Activated B cell treated with CpG ODN at 0.5 μM for 24 hours (primary cell): ENCODE results near the gene GLTPD2. TPM values are rescaled to one million over a fixed set of nuclear protein-coding genes. Genes with fewer than 3 reads are reported as not detected.

Experiments used
- ATAC-seq: fragments of 200-7000 bp; cut with Tn5 transposase; one replicate; pipeline ENCODE4 v1.10.0; 2021; ENCODE audit warnings: low read depth, mild to moderate bottlenecking, moderate library complexity
- CTCF ChIA-PET: fragments of 350-600 bp; sonication (Branson Sonifier 250); formaldehyde crosslinking; loops from one replicate; lab custom pipeline; 2021; ENCODE audit warnings: antibody characterized with exemption; lab: Charles Lee
- POLR2A ChIA-PET: fragments of 350-600 bp; sonication (Branson Sonifier 250); formaldehyde crosslinking; loops from one replicate; lab custom pipeline; 2021; ENCODE audit warnings: antibody characterized with exemption; lab: Charles Lee
- DNase-seq: peaks from one replicate; pipeline ENCODE4 v3.0.0; 2022
- H3K27ac Mint-ChIP-seq: one replicate; pipeline ENCODE4 v1.8.0; 2020; ENCODE audit warnings: mixed read lengths
- H3K27me3 Mint-ChIP-seq: one replicate; pipeline ENCODE4 v1.8.0; 2021; ENCODE audit warnings: mixed read lengths
- H3K36me3 Mint-ChIP-seq: one replicate; pipeline ENCODE4 v1.8.0; 2021; ENCODE audit warnings: low read depth, mixed read lengths
- H3K4me1 Mint-ChIP-seq: one replicate; pipeline ENCODE4 v1.8.0; 2021; ENCODE audit warnings: mixed read lengths
- H3K4me3 Mint-ChIP-seq: one replicate; pipeline ENCODE4 v1.8.0; 2020; ENCODE audit warnings: mild to moderate bottlenecking, mixed read lengths
- H3K9me3 Mint-ChIP-seq: one replicate; pipeline ENCODE4 v1.8.0; 2020; ENCODE audit warnings: mixed read lengths
- CTCF ChIP-seq: fragments of 200-600 bp; IDR thresholded peaks from one replicate; pipeline ENCODE4 v1.8.0; 2022; ENCODE audit warnings: antibody characterized with exemption, mild to moderate bottlenecking
- intact Hi-C: fragments of 100-400 bp; cut with micrococcal nuclease; formaldehyde crosslinking; loops from one replicate; pipeline ENCODE4 v1.15.1; 2024
- total RNA-seq: library from RNA; stranded (reverse); gene quantifications from 2 replicates; pipeline ENCODE4 v1.2.3, GENCODE V29; 2022

The GLTPD2 gene
- total RNA-seq, 1 donor from 2014 or later: not detected

- Mint-ChIP-seq H3K4me1 (peaks cover 15% of the 10 kb centered on the region), H3K27me3 (peaks cover 15% of the 10 kb centered on the region), H3K9me3 (no peaks in the 10 kb centered on the region), H3K4me3 (peak overlapping the region; percentile 89), H3K36me3 (no peaks in the 10 kb centered on the region), H3K27ac (peak overlapping the region; percentile 44)
- CTCF ChIA-PET: interaction anchor here (0.8 to 2.0 kb wide), 12 partner anchors 9 to 83 kb away, joined by 3 to 17 read pairs (median 8); partner anchors contain the start of genes ARRB2, MED11 and PLD2
- no peak for DNase-seq
- POLR2A ChIA-PET: interaction anchor here (0.6 to 2.4 kb wide), 11 partner anchors 9 to 1965 kb away, joined by 3 to 20 read pairs (median 4); partner anchors contain the start of genes ARRB2, C17orf107, CXCL16 and MED11
- no peak for TF ChIP-seq CTCF
- ATAC-seq: no peak
- intact Hi-C loops: loop anchor here (1.0 to 2.0 kb wide), 6 partner anchors 17 to 224 kb away; partner anchors contain the start of genes ARRB2, MED11 and PLD2
Observed at GRCh38 chr17:4790705-4791088, 1.9 kb downstream of the GLTPD2 start.

- CTCF ChIA-PET: no interaction called here
- Mint-ChIP-seq H3K4me1 (peaks cover 22% of the 10 kb centered on the region), H3K36me3 (peaks cover 24% of the 10 kb centered on the region), H3K27me3 (no peaks in the 10 kb centered on the region), H3K9me3 (no peaks in the 10 kb centered on the region), H3K4me3 (no peak overlapping the region), H3K27ac (peak overlapping the region; percentile 97)
- DNase-seq (no peak), ATAC-seq (no peak)
- TF ChIP-seq CTCF: no peak
- POLR2A ChIA-PET: interaction anchor here (1.2 kb wide), 1 partner anchor 145 kb away, joined by 5 read pairs; the partner anchor contains the start of genes RNF167 and SLC25A11
- intact Hi-C loops: no loop called here
Observed at GRCh38 chr17:4795168-4795567, 6.4 kb downstream of the GLTPD2 start.

GRCh38 chr17:4796552-4796920 lies 7.8 kb downstream of the GLTPD2 start:
- ChIA-PET CTCF (no interaction called here), POLR2A (interaction anchor here (0.6 to 1.6 kb wide), 16 partner anchors 9 to 722 kb away, joined by 3 to 31 read pairs (median 5); partner anchors contain the start of genes ARRB2, DERL2, MIS12 and PFN1)
- no peaks in the 10 kb centered on the region for H3K9me3 Mint-ChIP-seq
- intact Hi-C loops: loop anchor here (1.0 kb wide), 2 partner anchors 11 to 37 kb away; partner anchors contain the start of genes MINK1 and PLD2
- TF ChIP-seq CTCF: no peak
- H3K27me3 Mint-ChIP-seq: no peaks in the 10 kb centered on the region
- ATAC-seq (no peak), DNase-seq (no peak)
- peaks cover 20% of the 10 kb centered on the region for H3K4me1 Mint-ChIP-seq
- H3K4me3 Mint-ChIP-seq: peak overlapping the region; percentile 100
- peaks cover 31% of the 10 kb centered on the region for H3K36me3 Mint-ChIP-seq
- peak overlapping the region; percentile 97 for H3K27ac Mint-ChIP-seq

- Mint-ChIP-seq H3K9me3 (no peaks in the 10 kb centered on the region), H3K27me3 (no peaks in the 10 kb centered on the region), H3K36me3 (peaks cover 31% of the 10 kb centered on the region), H3K4me3 (no peak overlapping the region), H3K4me1 (peaks cover 19% of the 10 kb centered on the region), H3K27ac (no peak overlapping the region)
- POLR2A ChIA-PET: interaction anchor here (1.6 kb wide), 1 partner anchor 11 kb away, joined by 4 read pairs; no protein-coding TSS in a partner anchor
- CTCF ChIA-PET: no interaction called here
- ATAC-seq (no peak), DNase-seq (no peak)
- intact Hi-C loops: no loop called here
- no peak for TF ChIP-seq CTCF
Observed at GRCh38 chr17:4800462-4801196, 11.9 kb downstream of the GLTPD2 start.

GRCh38 chr17:4802228-4802627 lies 13.5 kb downstream of the GLTPD2 start, which contains the start of gene C17orf114:
Gene C17orf114, minus strand, starts transcription at chr17:4802328.
- ChIA-PET POLR2A (interaction anchor here (0.6 kb wide), 1 partner anchor 100 kb away, joined by 5 read pairs; no protein-coding TSS in a partner anchor), CTCF (no interaction called here)
- Mint-ChIP-seq H3K27me3 (no peaks in the 10 kb centered on the region), H3K9me3 (no peaks in the 10 kb centered on the region), H3K27ac (no peak within 1 kb of the TSS), H3K36me3 (peaks cover 22% of the 10 kb centered on the region), H3K4me1 (peaks cover 10% of the 10 kb centered on the region), H3K4me3 (no peak within 1 kb of the TSS)
- DNase-seq: no peak
- intact Hi-C loops: no loop called here
- ATAC-seq: no peak
- no peak for TF ChIP-seq CTCF
